Activated CD4-positive, alpha-beta T cell treated with anti-CD3 and anti-CD28 coated beads, Interleukin-2, amount 50 U/mL, for 4 hours (primary cell): ENCODE results near the gene CGB1.
"Not testable (repeated sequence)": the region's sequence is repeated elsewhere in the genome, so short reads cannot be mapped to it uniquely, and the experiment has no call there.

Experiments
- DNase-seq, 2 experiments: peaks; one replicate each; pipeline ENCODE4 v3.0.0-alpha.2; 2020

The CGB1 gene

GRCh38 chr19:49057636-49058234 is 21.0 kb upstream of the CGB1 start, which contains the start of gene CGB7:
CGB7 (minus strand) TSS chr19:49057749; CDS start chr19:49055375, 2,374 bp downstream.
- peak; percentile 18 to 32 for DNase-seq

GRCh38 chr19:49056902-49057596 is 20.4 kb upstream of the CGB1 start:
- DNase-seq, result not testable (repeated sequence)

GRCh38 chr19:49056101-49056901 is 19.6 kb upstream of the CGB1 start:
- peak; percentile 29 for DNase-seq

- not testable (repeated sequence) for DNase-seq
These were observed 13.8 kb upstream of the CGB1 start for GRCh38 chr19:49050376-49051033.

- DNase-seq, result not testable (repeated sequence)
These were observed 13.1 kb upstream of the CGB1 start for GRCh38 chr19:49049834-49050233.

- not testable (repeated sequence) for DNase-seq
These were observed 12.3 kb upstream of the CGB1 start, which contains the start of gene CGB8 for GRCh38 chr19:49049011-49049410. CGB8 (minus strand) TSS chr19:49049111; CDS start chr19:49048739, 372 bp downstream.

- DNase-seq, result not testable (repeated sequence)
These were observed 6.9 kb upstream of the CGB1 start, which contains the start of gene CGB5 for GRCh38 chr19:49043548-49043947. CGB5 (plus strand) TSS chr19:49043848; CDS start chr19:49044210, 362 bp downstream.

GRCh38 chr19:49042666-49043065 is 6.0 kb upstream of the CGB1 start:
- DNase-seq, result not testable (repeated sequence)

GRCh38 chr19:49042177-49042576 is 5.5 kb upstream of the CGB1 start:
- no peak for DNase-seq

GRCh38 chr19:49039736-49040135 is 3.0 kb upstream of the CGB1 start:
- not testable (repeated sequence) for DNase-seq

GRCh38 chr19:49038557-49039276 is 2.0 kb upstream of the CGB1 start:
- DNase-seq, result not testable (repeated sequence)

GRCh38 chr19:49038111-49038510 is 1.4 kb upstream of the CGB1 start:
- DNase-seq, result not testable (repeated sequence)

GRCh38 chr19:49031642-49032301 is 4.9 kb downstream of the CGB1 start, which contains the start of gene CGB2:
CGB2 (plus strand) TSS chr19:49031890; CDS start chr19:49032096, 206 bp downstream.
- DNase-seq, result peak; percentile 25 to 26

GRCh38 chr19:49030323-49030722 is 6.4 kb downstream of the CGB1 start:
- not testable (repeated sequence) for DNase-seq

- not testable (repeated sequence) for DNase-seq
These were observed 6.9 kb downstream of the CGB1 start for GRCh38 chr19:49029749-49030148.

GRCh38 chr19:49028686-49029085 is 8.0 kb downstream of the CGB1 start:
- not testable (repeated sequence) for DNase-seq

- not testable (repeated sequence) for DNase-seq
These were observed 11.1 kb downstream of the CGB1 start for GRCh38 chr19:49025599-49025998.

- not testable (repeated sequence) for DNase-seq
These were observed 11.6 kb downstream of the CGB1 start for GRCh38 chr19:49025088-49025487.

- DNase-seq, result not testable (repeated sequence)
These were observed 12.5 kb downstream of the CGB1 start, which contains the start of gene CGB3 for GRCh38 chr19:49024233-49024632. CGB3 (minus strand) TSS chr19:49024333; CDS start chr19:49023971, 362 bp downstream.

- no peak for DNase-seq
These were observed 14.6 kb downstream of the CGB1 start for GRCh38 chr19:49022116-49022515.
